Skeletal muscle tissue (tissue), 4 donors: ENCODE results near the gene SCGB2B2. TPM values are rescaled to one million over a fixed set of nuclear protein-coding genes. Genes with fewer than 3 reads are reported as not detected.
"Not testable (repeated sequence)": the region's sequence is repeated elsewhere in the genome, so short reads cannot be mapped to it uniquely, and the experiment has no call there.

Experiments
- H3K27ac ChIP-seq: one replicate; pipeline ENCODE4 v1.7.0; 2013; ENCODE audit warnings: mild to moderate bottlenecking, low read depth, low read length, inconsistent platforms
- H3K27me3 ChIP-seq, 3 donors: one replicate each; pipeline ENCODE4 v1.7.0; 2013; ENCODE audit warnings: low read length in 3 of 3; ENCODE audit not compliant: control insufficient read depth in 3 of 3, insufficient read depth in 3 of 3
- H3K36me3 ChIP-seq, 3 donors: one replicate each; pipeline ENCODE4 v1.7.0; 2013; ENCODE audit warnings: low read length in 3 of 3; ENCODE audit not compliant: control insufficient read depth in 3 of 3, insufficient read depth in 3 of 3
- H3K4me1 ChIP-seq, 3 donors: one replicate each; pipeline ENCODE4 v1.7.0; 2013; ENCODE audit warnings: low read length in 3 of 3, mild to moderate bottlenecking in 3 of 3; ENCODE audit not compliant: control insufficient read depth in 3 of 3, insufficient read depth in 3 of 3
- H3K4me3 ChIP-seq, 3 donors: one replicate each; pipeline ENCODE4 v1.7.0; 2013; ENCODE audit warnings: low read length in 3 of 3
- H3K9ac ChIP-seq, 3 donors: one replicate each; pipeline ENCODE4 v1.7.0; 2013; ENCODE audit warnings: low read length in 3 of 3, mild to moderate bottlenecking in 3 of 3, moderate library complexity in 2 of 3, low read depth in 1 of 3
- H3K9me3 ChIP-seq, 3 donors: one replicate each; pipeline ENCODE4 v1.7.0; 2013; ENCODE audit warnings: low read length in 3 of 3; ENCODE audit not compliant: control insufficient read depth in 3 of 3
- total RNA-seq: library from RNA; depleted of rRNA; stranded (reverse); fragments of >200 nt; gene quantifications from one replicate; pipeline ENCODE4 v1.2.3, GENCODE V29; 2014
- donor health status: Osteomylitis.

The SCGB2B2 gene
- total RNA-seq, 1 donor from 2014 or later = 0.52 TPM

- Histone ChIP-seq H3K4me3 (peak overlapping the region in 1 of 3 donors; percentile 16), H3K27me3 (no peaks in the 10 kb centered on the region), H3K9ac (no peak overlapping the region), H3K27ac (peak overlapping the region; percentile 16), H3K36me3 (no peaks in the 10 kb centered on the region), H3K4me1 (peaks cover 15 to 40% (median 22%) of the 10 kb centered on the region in 3 donors), H3K9me3 (no peaks in the 10 kb centered on the region)
Observed at GRCh38 chr19:34673590-34673989, 3.4 kb downstream of the SCGB2B2 start.

DNA sequence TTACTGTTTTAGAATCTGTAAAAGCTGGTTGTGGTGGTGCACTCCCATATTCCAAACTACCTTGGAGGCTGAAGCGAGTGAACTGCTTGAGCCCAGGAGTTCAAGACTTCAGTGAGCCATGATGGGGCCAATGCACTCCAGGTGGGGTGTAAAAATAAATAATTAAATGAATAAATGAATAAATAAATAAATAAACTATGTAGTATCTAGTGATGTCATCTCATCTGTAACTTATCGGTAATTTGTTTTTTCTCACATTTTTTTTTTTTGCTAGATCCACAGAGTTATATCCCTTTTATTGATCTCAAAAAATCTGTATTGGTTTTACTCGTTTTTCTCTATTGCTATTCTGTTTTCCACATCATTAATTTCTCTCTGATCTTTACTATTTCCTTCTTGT lies 5.0 kb downstream of the SCGB2B2 start:
- no peaks in the 10 kb centered on the region for H3K36me3 ChIP-seq
- H3K4me1 ChIP-seq = peaks cover 11 to 43% (median 21%) of the 10 kb centered on the region in 3 donors
- no peaks in the 10 kb centered on the region for H3K9me3 ChIP-seq
- no peak overlapping the region for H3K9ac ChIP-seq
- H3K27me3 ChIP-seq = no peaks in the 10 kb centered on the region
- no peak overlapping the region for H3K27ac ChIP-seq
- H3K4me3 ChIP-seq = no peak overlapping the region

- H3K27ac ChIP-seq = no peak overlapping the region
- no peaks in the 10 kb centered on the region for H3K27me3 ChIP-seq
- H3K4me1 ChIP-seq = peaks cover 11 to 47% (median 36%) of the 10 kb centered on the region in 3 donors
- H3K9me3 ChIP-seq = no peaks in the 10 kb centered on the region
- no peak overlapping the region for H3K4me3 ChIP-seq
- no peaks in the 10 kb centered on the region for H3K36me3 ChIP-seq
- H3K9ac ChIP-seq = no peak overlapping the region
Observed at GRCh38 chr19:34669305-34669704, 7.7 kb downstream of the SCGB2B2 start.

DNA sequence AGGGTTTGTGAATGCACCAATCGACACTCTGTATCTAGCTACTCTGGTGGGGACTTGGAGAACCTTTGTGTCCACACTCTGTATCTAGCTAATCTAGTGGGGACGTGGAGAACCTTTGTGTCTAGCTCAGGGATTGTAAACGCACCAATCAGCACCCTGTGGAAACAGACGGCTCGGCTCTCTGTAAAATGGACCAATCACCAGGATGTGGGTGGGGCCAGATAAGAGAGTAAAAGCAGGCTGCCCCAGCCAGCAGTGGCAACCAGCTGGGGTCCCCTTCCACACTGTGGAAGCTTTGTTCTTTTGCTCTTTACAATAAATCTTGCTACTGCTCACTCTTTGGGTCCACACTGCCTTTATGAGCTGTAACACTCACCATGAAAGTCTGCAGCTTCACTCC lies 8.3 kb downstream of the SCGB2B2 start:
- not testable (repeated sequence) for H3K27ac ChIP-seq, H3K9ac ChIP-seq, H3K36me3 ChIP-seq, H3K4me3 ChIP-seq, H3K27me3 ChIP-seq, H3K9me3 ChIP-seq
- peaks cover 14 to 49% (median 37%) of the 10 kb centered on the region in 3 donors for H3K4me1 ChIP-seq

DNA sequence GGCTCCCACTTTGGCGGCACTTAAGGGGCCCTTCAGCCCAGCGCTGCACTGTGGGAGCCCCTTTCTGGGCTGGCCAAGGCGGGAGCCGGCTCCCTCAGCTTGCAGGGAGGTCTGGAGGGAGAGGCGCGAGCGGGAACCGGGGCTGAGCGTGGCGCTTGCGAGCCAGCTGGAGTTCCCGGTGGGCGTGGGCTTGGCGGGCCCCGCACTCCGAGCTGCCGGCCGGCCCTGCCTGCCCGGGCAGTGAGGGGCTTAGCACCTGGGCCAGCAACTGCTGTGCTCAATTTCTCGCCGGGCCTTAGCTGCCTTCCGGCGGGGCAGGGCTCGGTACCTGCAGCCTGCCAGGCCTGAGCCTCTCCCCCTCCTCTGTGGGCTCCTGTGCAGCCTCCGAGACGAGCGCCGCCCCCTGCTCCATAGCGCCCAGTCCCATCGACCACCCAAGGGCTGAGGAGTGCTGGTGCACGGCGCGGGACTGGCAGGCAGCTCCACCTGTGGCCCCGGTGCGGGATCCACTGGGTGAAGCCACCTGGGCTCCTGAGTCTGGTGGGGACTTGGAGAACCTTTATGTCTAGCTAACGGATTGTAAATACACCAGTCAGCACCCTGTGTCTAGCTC lies 8.8 kb downstream of the SCGB2B2 start:
- Histone ChIP-seq H3K9ac (peak overlapping the region; percentile 33 to 84 (median 79)), H3K4me3 (peak overlapping the region in 1 of 3 donors; percentile 68), H3K4me1 (peaks cover 19 to 52% (median 35%) of the 10 kb centered on the region in 3 donors), H3K27ac (peak overlapping the region; percentile 84)
- not testable (repeated sequence) for H3K36me3 ChIP-seq, H3K9me3 ChIP-seq, H3K27me3 ChIP-seq

DNA sequence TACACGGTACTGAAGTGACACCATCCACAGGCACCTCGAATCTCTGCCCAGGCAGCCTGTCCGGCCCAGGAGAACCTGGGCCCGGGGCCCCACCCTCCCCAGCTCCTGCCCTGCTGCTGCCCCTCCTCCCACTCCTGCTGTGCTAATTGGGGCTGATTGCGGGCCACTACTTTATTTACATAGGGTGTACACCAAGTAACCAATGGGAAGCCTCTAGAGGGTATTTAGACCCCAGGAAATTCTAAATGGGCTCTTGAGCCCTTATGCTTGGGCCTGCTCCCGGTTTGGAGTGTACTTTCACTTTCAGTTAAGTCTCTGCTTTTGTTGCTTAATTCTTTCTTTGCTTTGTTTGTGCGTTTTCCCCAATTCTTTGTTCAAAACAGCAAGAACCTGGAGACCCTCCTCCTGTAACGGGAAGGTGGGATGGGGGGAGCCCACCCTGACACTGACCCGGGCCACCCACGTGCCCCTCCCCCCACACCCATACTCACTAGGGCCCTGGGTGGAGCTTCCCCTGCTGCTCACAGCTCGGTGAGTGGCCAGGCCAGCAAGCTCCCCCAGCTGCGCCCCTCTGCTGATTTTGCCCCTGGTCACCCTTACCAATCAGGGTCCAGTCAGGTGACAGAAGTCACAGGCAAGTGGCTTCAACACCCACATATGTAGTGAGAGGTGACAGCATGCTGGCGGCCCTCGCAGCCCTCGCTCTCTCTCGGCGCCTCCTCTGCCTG lies 9.4 kb downstream of the SCGB2B2 start:
- H3K9ac ChIP-seq = peak overlapping the region; percentile 69 to 84 (median 79)
- H3K27ac ChIP-seq = peak overlapping the region; percentile 84
- H3K27me3 ChIP-seq = no peaks in the 10 kb centered on the region
- peak overlapping the region; percentile 65 to 77 (median 68) for H3K4me3 ChIP-seq
- H3K9me3 ChIP-seq = no peaks in the 10 kb centered on the region
- no peaks in the 10 kb centered on the region for H3K36me3 ChIP-seq
- peaks cover 21 to 49% (median 29%) of the 10 kb centered on the region in 3 donors for H3K4me1 ChIP-seq

DNA sequence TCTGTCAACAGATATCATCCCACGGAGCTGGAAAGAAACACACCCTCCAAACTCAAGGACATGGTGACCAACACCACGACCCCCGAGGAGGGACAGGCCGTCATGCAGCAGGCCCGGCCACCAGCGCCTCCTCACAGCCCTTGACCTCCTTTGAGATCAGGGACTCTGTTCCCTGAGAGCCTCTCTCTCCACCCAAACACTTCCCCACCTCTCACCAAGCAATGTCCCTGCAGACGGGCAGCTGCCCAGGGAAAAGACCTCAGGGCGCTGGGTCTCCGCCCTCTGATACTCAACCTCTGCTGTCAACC lies 10.0 kb downstream of the SCGB2B2 start:
- peak overlapping the region; percentile 84 for H3K27ac ChIP-seq

DNA sequence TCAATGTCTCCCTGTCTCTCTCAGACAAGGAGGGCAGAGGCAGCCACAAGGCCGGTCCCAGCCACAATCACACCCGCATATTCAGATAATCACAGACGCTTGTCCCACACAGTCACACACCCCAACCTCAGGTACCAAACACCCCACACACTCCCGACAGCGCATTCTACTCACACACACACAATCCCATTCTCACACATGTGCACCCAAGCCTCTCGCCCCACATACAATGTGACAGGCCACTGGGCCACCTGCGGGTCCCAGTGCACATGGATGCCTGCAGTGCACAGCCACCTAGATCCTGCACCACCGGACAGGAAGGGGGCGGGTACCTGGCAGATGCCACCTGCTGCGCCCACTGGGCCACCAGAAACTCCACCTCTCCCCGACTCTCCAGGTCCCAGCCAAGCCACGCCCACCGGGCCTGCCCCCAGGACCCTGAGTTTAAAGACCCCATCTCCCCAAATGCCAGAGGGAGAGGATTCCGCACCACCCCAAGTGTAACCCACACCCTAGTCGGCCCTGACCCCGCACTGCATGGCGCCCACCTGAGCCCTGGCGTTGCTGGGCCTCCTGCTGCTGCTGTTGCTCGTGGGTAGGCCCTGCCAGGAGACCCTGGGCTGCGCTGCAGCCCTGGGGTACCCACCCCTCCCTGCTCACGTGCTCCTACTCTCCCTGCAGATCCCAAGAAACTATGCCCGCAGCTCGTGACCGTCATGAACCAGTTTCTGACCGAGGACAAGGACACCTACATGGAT lies 10.6 kb downstream of the SCGB2B2 start:
- no peaks in the 10 kb centered on the region for H3K27me3 ChIP-seq
- H3K4me3 ChIP-seq = peak overlapping the region in 1 of 3 donors; percentile 68
- H3K9me3 ChIP-seq = no peaks in the 10 kb centered on the region
- peak overlapping the region; percentile 69 to 84 (median 79) for H3K9ac ChIP-seq
- H3K36me3 ChIP-seq = no peaks in the 10 kb centered on the region
- H3K27ac ChIP-seq = peak overlapping the region; percentile 84
- peaks cover 20 to 51% (median 31%) of the 10 kb centered on the region in 3 donors for H3K4me1 ChIP-seq

More for the DNA sequence above, 10.0 kb downstream of the SCGB2B2 start:
- H3K36me3 ChIP-seq = no peaks in the 10 kb centered on the region
- H3K27me3 ChIP-seq = no peaks in the 10 kb centered on the region
- no peaks in the 10 kb centered on the region for H3K9me3 ChIP-seq
- peak overlapping the region; percentile 22 to 77 (median 68) for H3K4me3 ChIP-seq
- peak overlapping the region; percentile 69 to 84 (median 79) for H3K9ac ChIP-seq
- peaks cover 20 to 49% (median 29%) of the 10 kb centered on the region in 3 donors for H3K4me1 ChIP-seq

DNA sequence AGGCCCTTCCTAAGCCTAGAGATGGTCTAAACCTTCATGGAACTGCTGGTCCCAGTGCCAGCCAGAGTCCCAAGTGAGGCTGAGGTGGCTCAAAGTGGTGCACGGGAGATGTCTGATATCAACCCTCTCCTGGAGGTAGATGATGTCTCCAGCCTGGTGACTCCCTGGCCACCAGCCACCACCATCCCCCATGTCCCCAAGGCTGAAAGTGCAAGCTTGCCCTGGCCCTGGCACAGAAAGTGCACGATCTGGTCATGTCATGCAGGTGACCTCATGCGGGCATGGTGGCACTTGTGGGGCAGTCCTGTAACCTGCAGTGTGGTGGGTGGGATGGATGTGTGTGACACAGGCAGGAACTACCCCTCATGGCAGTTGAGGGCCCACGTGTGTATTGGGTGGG lies 11.7 kb downstream of the SCGB2B2 start:
- not testable (repeated sequence) for H3K9me3 ChIP-seq, H3K27me3 ChIP-seq, H3K4me3 ChIP-seq, H3K27ac ChIP-seq, H3K36me3 ChIP-seq
- Histone ChIP-seq H3K4me1 (peaks cover 20 to 53% (median 32%) of the 10 kb centered on the region in 3 donors), H3K9ac (peak overlapping the region in 1 of 3 donors; percentile 33)

- peaks cover 20 to 51% (median 32%) of the 10 kb centered on the region in 3 donors for H3K4me1 ChIP-seq
- H3K27ac ChIP-seq = peak overlapping the region; percentile 45
- H3K4me3 ChIP-seq = no peak overlapping the region
- H3K9me3 ChIP-seq = no peaks in the 10 kb centered on the region
- H3K9ac ChIP-seq = peak overlapping the region in 1 of 3 donors; percentile 33
- H3K36me3 ChIP-seq = no peaks in the 10 kb centered on the region
- no peaks in the 10 kb centered on the region for H3K27me3 ChIP-seq
Observed at GRCh38 chr19:34664870-34665269, 12.1 kb downstream of the SCGB2B2 start.
